ENCODE results near the gene ADK. TPM values are rescaled to one million over a fixed set of nuclear protein-coding genes. Genes with fewer than 3 reads are reported as not detected.
"Not testable (repeated sequence)": the region's sequence is repeated elsewhere in the genome, so short reads cannot be mapped to it uniquely, and the experiment has no call there.

Gene ADK
- polyA plus RNA-seq, 3 donors, result 27.0 to 33.2 (median 27.3) TPM

DNA sequence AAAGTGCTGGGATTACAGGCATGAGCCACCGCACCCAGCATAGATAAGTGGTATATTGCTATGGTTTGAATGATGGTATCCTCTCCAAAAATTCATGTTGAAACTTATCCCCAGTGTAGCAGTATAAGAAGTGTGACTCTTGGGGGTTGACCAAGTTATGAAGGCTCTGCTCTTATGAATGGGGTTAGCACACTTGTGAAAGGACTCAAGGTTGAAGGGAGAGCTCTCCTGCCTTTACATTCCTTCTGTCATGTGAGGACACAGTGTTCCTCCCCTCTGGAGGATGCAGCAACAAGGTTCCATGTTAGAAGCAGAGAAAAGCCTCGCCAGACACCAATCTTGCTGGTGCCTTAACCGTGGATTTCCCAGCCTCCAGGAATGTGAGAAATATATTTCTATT lies 58.0 kb downstream of the ADK start:
- no peak for DNase-seq (ENCODE audit: extremely low read depth in 1 of 11, low read depth in 9 of 11, low spot score in 4 of 11)

DNA sequence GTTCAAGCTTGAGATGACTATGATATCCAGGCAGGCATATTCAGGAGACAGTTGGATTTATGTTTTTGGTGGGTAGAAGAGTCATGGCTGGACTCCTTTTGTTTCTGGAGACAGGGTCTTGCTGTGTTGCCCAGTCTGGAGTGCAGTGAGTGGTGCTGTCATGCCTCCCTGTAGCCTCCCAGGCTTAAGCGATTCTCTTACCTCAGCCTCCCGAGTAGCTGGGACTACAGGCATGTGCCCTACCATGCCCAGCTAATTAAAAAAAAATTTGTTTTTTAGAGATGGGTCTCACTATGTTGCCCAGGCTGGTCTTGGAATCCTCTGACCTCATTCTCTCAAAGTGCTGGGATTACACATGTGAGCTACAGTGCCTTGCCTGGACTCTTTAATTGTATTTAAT lies 62.0 kb downstream of the ADK start:
- no peak for DNase-seq (ENCODE audit: extremely low read depth in 1 of 11, low read depth in 9 of 11, low spot score in 4 of 11)

DNA sequence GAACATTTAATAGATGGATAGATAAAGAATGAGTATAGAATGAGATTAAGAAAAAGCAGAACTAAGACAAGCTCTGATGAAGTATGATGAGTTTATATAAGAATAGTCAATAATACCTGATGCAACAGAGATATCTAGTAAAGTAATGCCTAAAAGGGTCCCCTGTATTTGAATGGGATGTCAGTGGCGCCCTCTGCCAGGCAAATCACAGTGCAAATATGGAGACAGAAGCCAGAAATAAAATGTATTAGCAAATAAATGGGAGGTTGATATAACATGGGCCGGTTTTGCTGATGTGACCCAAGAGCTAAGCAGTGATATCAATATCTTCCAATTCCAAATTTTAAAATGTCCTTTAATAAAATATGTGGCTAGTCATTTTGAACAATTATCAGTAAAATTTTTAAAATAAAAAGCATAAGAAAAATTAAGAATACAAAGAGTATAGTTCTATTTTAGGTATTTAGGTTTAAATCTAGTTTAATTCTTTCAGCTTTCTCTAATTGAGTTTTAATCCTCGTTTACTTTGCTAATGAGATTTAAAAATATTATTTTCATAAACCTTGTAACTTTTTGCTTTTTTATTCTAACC lies 62.6 kb downstream of the ADK start:
- DNase-seq (ENCODE audit: extremely low read depth in 1 of 11, low read depth in 9 of 11, low spot score in 4 of 11), result peak in 2 of 11 donors; percentile 12

DNA sequence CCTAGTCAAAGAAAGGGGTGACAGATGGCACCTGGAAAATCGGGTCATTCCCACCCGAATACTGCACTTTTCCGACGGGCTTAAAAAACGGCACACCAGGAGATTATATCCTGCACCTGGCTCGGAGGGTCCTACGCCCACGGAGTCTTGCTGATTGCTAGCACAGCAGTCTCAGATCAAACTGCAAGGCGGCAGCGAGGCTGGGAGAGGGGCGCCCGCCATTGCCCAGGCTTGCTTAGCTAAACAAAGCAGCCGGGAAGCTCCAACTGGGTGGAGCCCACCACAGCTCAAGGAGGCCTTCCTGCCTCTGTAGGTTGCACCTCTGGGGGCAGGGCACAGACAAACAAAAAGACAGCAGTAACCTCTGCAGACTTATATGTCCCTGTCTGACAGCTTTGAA lies 66.1 kb downstream of the ADK start:
- DNase-seq (ENCODE audit: extremely low read depth in 1 of 11, low read depth in 9 of 11, low spot score in 4 of 11), result not testable (repeated sequence)

DNA sequence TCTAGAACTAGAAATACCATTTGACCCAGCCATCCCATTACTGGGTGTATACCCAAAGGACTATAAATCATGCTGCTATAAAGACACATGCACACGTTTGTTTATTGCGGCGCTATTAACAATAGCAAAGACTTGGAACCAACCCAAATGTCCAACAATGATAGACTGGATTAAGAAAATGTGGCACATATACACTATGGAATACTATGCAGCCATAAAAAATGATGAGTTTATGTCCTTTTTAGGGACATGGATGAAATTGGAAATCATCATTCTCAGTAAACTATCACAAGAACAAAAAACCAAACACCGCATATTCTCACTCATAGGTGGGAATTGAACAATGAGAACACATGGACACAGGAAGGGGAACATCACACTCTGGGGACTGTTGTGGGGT lies 71.4 kb downstream of the ADK start:
- not testable (repeated sequence) for DNase-seq (ENCODE audit: extremely low read depth in 1 of 11, low read depth in 9 of 11, low spot score in 4 of 11)

DNA sequence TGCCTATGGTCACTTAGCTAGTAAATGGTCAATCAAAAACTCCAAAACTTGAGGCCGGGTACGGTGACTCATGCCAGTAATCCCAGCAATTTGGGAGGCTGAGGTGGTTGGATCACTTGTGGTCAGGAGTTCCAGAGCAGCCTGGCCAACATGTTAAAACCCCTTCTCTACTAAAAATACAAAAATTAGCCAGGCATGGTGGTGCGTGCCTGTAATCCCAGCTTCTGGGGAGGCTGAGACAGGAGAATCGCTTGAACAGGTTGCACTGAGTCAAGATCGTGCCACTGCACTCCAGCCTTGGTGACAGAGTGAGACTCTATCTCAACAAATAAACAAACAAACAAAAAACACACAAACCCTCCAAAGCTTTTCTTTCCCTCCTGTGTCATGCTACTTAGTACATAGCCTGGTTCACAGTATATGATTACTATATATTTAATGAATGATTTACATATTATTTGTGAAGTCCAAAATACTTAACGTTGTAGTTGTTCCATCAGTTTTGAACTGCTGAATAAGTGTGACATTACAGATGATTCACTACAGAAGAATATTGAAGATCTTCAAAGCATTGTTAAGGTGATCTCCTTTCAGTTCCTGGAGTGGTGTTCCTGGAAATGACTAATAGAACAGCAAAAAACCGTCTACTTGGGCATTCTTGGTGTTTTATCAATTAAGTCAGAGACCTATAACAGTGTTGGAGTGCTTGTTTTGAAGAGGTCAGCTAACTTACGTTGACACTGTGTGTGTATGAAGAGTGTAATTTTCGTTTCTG lies 72.9 kb downstream of the ADK start:
- DNase-seq (ENCODE audit: extremely low read depth in 1 of 11, low read depth in 9 of 11, low spot score in 4 of 11), result no peak

DNA sequence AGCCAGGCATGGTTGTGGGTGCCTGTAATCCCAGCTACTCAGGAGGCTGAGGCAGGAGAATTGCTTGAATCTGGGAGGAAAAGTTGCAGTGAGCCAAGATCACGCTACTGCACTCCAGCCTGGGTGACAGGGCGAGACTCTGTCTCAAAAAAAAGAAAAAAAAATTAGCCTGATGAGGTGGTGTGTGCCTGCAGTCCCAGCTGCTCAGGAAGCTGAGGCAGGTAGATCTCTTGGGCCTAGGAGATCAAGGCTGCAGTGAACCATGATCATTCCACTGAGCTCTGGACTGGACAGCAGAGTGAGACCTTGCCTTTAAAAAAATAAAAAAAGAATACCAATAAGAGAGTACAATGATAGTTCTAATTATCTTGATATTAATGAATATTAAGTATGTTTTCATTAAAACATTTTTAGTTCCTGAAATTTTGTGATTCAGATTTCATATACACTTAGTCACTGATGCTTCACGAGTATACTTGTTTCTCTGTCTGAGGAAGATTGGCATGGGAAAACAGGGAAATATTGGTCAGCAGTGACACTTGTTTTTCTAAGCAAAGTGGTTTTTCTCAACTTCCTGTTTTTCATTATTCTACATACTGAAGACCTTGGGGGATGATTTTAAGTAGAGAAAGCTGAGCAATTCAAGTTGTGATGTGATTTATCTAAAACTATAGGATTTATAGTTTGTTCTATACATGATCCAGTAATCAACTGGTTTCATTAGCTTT lies 76.8 kb downstream of the ADK start:
- no peak for DNase-seq (ENCODE audit: extremely low read depth in 1 of 11, low read depth in 9 of 11, low spot score in 4 of 11)

DNA sequence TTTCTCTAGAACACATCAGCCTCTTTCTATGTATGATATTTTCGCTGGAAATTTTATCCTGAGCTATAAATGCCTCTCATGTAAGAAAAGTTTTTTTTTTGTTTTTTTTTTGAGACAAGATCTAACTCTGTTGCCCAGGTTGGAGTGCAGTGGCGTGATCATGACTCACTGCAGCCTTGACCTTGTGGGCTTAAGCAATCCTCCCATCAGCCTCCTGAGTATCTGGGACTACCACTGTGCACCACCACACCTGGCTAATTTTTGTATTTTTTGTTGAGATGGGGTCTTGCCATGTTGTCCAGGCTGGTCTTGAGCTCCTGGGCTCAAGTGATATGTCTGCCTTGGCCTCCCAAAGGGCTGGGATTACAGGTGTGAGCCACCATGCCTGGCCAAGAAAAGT lies 80.4 kb downstream of the ADK start:
- DNase-seq (ENCODE audit: extremely low read depth in 1 of 11, low read depth in 9 of 11, low spot score in 4 of 11), result no peak

DNA sequence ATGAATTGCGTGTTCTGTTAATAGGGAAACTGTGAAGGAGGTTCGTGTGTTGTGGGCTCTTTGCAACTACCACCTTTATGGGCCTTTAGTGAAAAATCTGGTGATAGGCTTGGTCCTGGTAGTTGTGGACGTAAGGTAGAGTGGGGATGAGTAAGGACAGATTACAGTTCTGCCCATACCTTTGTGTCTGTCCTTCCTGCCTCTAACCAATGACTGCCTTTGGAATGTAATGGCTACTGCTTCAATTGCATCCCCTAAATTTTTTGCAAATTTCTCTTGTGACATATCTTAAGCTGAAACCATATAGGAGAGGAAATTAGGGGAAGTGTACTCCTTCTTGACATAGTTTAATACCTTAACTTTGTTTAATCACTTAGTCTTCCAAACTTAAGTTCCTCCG lies 82.3 kb downstream of the ADK start:
- DNase-seq (ENCODE audit: extremely low read depth in 1 of 11, low read depth in 9 of 11, low spot score in 4 of 11), result no peak

DNA sequence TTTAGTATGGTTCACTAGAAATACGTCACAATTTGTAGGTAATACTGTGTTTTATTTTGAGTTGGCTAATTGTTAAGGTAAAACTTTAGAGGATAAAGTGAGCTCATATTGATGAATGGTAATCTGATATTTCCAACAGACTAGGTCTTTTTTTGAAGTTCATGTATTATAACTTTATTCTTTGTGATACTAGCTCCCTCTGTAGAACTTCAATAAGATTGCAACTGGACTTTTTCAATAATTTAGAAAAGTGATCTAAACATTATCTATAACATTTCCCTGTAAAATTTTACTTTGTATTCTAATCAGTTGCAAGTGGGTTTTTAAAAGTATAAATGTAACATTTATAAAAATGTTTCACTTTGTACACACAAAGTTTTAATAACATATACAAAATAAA lies 83.5 kb downstream of the ADK start:
- DNase-seq (ENCODE audit: extremely low read depth in 1 of 11, low read depth in 9 of 11, low spot score in 4 of 11), result no peak

DNA sequence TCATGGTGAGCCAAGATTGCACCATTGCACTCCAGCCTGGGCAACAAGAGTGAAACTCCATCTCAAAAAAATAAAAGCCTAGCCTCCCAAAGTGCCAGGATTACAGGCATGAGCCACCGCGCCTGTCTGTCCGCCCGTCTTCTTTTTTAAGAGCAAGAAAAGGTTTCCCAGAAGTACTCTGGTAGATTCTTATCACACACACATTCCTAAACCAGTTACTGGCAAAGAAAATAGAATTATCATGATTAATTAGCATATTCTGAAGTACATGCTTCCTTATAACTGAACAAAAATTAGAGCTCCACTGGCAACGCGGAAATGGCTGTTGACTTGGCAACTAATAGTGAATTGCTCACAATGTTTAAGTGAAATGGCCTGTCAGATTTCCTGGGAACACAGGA lies 87.0 kb downstream of the ADK start:
- DNase-seq (ENCODE audit: extremely low read depth in 1 of 11, low read depth in 9 of 11, low spot score in 4 of 11), result peak in 4 of 11 donors; percentile 5 to 28 (median 10)

DNA sequence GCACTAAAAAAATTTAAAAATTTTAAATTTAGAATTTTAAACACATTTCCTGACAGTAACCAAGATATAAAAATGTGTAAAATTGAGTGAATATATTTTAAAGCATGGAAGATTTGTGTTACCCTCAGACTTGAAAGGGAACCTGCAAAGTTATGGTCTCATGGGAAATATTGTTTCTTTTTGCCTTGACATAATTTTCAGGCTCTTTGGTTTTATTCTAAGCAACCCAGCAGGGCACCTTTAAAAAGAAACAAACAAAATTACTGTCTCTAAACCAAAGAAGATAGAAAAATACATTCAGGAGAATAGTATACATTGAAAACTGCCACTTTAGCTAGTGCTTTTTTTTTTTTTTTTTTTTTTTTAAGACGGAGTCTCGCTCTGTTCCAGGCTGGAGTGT lies 87.5 kb downstream of the ADK start:
- DNase-seq (ENCODE audit: extremely low read depth in 1 of 11, low read depth in 9 of 11, low spot score in 4 of 11), result no peak

DNA sequence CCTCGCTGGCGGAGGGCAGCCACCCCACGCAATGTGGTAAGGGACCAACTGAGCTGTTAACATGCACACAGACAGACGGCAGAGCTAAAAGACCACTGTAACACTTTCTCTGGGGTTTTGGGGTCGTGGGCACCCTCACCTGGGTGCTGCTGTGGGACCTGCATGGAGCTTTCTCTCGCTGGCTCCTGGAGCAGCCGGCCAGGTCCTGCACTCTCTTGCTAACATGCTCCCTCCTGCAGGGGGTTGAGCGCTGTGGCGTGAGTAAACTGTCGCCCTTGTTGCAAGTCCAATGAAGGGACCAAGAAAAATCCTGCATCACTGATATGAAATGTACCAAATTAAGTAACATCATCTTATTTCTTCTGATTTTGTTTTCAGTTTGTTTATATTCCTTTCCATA lies 92.0 kb downstream of the ADK start:
- DNase-seq (ENCODE audit: extremely low read depth in 1 of 11, low read depth in 9 of 11, low spot score in 4 of 11), result no peak

DNA sequence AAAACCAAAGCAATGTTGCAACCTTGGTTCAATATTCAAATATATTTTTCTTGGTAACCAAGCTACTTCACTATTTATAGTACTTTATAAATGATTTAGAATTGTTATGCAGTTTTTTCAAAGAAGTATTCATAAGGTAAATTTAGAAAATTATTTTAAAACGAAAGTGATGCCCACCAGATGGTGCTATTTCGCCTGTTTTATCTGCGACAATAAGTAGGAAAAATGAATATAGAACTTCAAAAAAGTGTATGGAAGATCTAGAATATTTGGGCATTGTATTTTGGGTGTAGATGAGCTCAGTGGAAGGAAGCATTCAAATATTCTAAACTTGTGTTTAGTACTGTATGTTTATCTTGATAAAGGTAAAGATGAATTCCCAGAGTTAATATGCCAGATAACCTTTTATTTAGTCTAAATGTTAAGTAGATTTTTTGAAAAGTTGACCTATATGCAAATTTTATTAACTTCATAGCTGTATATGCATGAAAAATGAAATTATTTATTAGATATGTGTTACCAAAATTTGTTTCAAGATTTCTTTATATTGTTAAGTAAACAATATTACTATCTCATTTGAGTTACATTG lies 93.2 kb downstream of the ADK start:
- DNase-seq (ENCODE audit: extremely low read depth in 1 of 11, low read depth in 9 of 11, low spot score in 4 of 11), result peak; percentile 11 to 40 (median 23)

DNA sequence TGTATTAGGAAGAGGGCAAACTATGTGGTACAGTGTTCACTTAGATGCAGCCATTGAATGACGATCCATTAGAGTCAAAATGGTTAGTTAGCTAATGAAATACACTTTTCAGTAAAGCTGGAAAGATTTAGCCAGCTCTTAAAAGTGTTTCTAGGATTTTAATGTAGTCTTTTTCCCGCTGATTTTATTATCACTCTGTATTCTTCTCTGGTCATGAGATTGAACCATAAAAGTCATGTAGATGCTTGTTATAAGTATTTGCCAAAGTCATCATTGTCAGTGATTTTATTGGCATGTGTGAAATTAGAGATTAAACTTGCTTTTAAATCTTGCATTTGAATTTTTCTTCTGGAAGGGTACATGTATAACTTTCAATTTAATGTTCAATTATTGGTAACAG lies 93.8 kb downstream of the ADK start:
- DNase-seq (ENCODE audit: extremely low read depth in 1 of 11, low read depth in 9 of 11, low spot score in 4 of 11), result no peak

DNA sequence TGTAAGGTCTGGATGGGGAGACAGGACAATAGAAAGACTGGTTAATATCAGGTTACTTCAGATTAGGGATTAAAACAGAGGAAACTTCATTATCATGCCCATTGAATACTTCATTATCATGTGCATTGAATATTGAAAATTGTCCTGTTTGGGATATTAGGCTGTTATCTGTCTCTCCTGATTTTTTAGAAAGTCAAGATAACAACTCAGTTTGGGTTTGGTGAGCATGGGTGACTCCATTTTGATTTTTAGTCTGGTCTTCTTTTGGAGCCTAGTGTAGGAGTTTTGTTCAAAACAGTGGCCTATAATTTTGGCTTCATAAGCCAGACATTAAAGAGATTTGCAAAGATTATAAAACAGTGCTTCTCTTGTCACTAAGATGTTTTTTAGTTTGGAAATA lies 95.5 kb downstream of the ADK start:
- DNase-seq (ENCODE audit: extremely low read depth in 1 of 11, low read depth in 9 of 11, low spot score in 4 of 11), result no peak

DNA sequence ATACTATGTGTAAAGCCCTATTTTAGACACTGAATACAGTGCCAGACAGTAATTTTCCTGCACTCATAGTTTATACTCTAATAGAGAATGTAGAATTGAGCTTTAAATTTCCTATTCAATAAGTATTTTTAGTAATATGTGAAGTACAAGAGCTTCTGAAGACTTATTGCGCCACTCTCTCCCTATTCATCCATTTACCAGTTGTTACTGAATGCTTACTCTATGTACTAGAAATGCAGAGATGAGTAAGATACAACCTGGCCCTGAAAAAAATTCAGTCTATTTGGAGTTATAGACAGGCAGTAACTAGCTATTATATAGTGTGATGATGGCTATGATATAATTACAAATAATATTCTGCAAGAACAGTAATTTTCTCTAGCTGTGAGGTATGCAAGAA lies 98.8 kb downstream of the ADK start:
- no peak for DNase-seq (ENCODE audit: extremely low read depth in 1 of 11, low read depth in 9 of 11, low spot score in 4 of 11)

DNA sequence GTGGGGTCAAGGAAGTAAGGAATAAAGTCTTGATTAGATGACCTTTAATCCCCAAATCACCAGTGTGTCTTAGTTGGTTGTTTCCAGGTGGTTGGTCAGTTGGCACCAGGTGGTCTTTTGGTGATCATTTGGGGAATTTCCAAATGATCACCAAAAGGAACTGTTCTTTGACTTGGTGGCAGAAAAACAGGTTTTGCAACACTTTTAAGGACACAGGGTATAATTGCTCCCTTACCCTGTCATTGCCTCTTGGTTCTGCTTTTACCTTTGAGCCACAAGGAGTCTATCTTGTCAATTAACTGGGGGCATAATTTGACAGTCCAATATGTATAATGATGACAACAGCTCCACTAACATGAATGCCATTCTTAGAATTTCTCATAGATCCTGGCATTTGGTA lies 104.2 kb downstream of the ADK start:
- no peak for DNase-seq (ENCODE audit: extremely low read depth in 1 of 11, low read depth in 9 of 11, low spot score in 4 of 11)

DNA sequence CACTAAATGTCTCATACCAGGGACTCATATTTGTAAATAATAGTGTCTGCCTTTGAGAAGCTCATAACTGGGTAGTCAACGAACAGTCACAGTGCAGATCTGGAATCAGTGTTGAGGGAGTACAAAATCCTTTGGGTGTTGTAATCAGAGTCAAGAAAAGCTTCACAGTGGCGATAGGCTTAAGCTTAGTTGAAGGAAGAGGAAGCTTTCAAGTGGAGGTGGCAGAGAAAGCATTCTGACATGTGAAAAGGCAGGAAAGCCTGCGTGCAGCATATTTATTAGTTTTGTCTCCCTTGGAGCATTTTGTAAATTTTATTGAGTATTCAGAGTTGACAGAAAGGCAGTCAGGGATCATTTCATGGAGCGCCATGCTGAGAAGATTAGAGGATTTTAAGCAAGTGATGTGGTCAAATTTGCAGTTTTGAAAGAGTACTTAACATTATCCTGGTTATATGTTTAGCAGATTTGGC lies 104.9 kb downstream of the ADK start:
- no peak for DNase-seq (ENCODE audit: extremely low read depth in 1 of 11, low read depth in 9 of 11, low spot score in 4 of 11)

DNA sequence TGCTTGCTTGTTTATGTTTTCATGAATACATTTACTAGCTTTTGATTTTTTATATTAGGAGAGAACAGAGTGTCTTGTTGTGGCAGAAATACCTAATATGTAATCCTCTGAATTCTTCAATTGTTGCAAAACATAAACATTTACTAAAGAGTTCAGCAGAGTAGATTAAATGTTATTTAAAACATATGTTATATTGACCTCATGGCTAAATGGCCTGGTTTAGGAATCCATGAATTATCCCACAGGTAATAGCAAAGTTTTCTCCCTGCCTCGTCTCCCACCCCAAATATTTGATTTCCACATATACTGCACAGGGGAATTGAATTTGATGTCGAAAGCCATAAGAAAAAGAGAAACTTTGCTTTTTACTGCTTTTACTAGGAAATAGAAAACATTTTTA lies 111.8 kb downstream of the ADK start:
- no peak for DNase-seq (ENCODE audit: extremely low read depth in 1 of 11, low read depth in 9 of 11, low spot score in 4 of 11)

Data from renal cortex interstitium (tissue), 11 donors.